ENCODE results near the gene HLF. TPM values are rescaled to one million over a fixed set of nuclear protein-coding genes. Genes with fewer than 3 reads are reported as not detected.

Gene HLF
- total RNA-seq, 1 experiment from 2014 or later = 1.3 TPM

DNA sequence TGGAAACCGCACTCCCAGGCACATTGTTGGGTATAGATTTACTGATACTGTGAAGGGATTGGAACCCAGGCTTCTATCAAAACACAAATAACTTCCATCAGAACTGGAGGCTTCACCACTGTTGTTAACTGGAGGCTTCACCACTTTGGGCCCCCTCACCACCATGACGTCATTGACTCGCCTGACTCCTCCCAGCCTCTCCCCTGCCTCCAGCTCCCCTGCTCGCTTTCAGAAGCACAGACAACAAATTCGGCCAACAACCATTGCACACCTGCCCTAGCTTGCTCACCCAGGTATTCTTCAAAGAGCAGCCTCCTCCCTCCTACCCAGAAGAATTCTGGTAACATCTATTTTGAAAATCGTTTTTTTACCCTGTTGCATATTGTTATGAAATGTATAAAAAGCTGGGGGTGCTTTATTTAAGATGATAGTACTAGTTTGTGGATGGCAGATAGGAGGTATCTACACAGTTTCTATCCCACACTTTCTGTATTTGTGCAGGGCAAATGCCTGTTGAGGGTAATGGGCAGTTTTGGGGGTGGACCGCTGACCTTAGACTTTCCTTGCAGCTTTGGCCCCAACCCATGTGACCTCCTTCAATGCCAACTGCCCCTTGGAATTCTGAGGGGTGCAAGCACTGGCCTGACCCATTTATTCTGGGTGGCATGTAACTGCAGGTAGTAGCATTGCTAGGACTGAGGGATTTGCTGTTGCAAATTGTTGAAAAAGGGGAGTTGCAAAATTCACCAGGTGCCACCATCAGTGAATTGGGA, 54.1 kb downstream of the HLF start:
- CTCF ChIA-PET = no interaction called here
- DNase-seq = no peak
- BruUV-seq (replicated peaks) = no TSS peak
- H3K27me3 Mint-ChIP-seq (ENCODE audit: unreplicated experiment) = no peaks in the 10 kb centered on the region
- H3K4me1 Mint-ChIP-seq (ENCODE audit: low read depth, unreplicated experiment) = no peaks in the 10 kb centered on the region
- no peak overlapping the region for H3K27ac Mint-ChIP-seq (ENCODE audit: unreplicated experiment)
- intact Hi-C loops (cut with micrococcal nuclease; ENCODE audit: unreplicated experiment) = no loop called here
- H3K4me3 Mint-ChIP-seq (ENCODE audit: low read depth, unreplicated experiment) = no peak overlapping the region
- H3K36me3 Mint-ChIP-seq (ENCODE audit: insufficient read depth, unreplicated experiment) = no peaks in the 10 kb centered on the region
- TF ChIP-seq, protein P1, sequence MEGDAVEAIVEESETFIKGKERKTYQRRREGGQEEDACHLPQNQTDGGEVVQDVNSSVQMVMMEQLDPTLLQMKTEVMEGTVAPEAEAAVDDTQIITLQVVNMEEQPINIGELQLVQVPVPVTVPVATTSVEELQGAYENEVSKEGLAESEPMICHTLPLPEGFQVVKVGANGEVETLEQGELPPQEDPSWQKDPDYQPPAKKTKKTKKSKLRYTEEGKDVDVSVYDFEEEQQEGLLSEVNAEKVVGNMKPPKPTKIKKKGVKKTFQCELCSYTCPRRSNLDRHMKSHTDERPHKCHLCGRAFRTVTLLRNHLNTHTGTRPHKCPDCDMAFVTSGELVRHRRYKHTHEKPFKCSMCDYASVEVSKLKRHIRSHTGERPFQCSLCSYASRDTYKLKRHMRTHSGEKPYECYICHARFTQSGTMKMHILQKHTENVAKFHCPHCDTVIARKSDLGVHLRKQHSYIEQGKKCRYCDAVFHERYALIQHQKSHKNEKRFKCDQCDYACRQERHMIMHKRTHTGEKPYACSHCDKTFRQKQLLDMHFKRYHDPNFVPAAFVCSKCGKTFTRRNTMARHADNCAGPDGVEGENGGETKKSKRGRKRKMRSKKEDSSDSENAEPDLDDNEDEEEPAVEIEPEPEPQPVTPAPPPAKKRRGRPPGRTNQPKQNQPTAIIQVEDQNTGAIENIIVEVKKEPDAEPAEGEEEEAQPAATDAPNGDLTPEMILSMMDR (IDR thresholded peaks at IDR 0.05; ENCODE audit: unreplicated experiment) = no peak
- H3K9me3 Mint-ChIP-seq (ENCODE audit: low read depth, unreplicated experiment) = no peaks in the 10 kb centered on the region

DNA sequence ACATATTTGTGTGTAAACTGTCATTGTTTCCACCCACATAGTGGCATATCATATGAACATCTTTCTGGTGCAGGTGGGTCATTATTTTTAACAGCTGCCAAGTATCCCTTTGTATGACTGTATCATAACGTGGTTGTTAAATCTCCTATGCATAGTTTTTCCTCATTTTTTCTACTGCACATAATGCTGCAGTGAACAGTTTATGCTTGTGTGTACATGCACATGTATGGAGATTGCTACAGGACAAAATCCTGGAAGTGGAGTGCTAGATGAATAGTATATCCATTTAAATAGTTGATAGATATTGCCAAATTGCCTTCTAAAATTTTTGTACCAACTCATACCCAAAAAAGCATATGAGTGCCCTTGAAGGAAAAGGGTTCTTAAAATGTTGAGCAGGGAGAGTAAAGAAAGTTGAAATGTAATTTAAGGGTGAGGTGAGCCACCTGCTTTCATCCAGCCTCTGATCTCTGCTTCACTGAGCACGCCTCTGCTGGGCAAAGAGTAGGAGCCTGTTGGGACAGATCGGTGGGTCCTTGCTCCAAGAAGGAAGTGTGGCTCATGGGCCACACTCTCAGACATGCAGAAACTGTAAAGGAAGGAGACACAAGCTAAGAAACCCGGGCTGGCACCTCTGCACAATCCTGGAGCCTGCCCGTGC, 55.3 kb downstream of the HLF start:
- no peaks in the 10 kb centered on the region for H3K4me1 Mint-ChIP-seq (ENCODE audit: low read depth, unreplicated experiment)
- BruUV-seq (replicated peaks) = no TSS peak
- TF ChIP-seq, protein P1 (IDR thresholded peaks at IDR 0.05; ENCODE audit: unreplicated experiment) = no peak

DNA sequence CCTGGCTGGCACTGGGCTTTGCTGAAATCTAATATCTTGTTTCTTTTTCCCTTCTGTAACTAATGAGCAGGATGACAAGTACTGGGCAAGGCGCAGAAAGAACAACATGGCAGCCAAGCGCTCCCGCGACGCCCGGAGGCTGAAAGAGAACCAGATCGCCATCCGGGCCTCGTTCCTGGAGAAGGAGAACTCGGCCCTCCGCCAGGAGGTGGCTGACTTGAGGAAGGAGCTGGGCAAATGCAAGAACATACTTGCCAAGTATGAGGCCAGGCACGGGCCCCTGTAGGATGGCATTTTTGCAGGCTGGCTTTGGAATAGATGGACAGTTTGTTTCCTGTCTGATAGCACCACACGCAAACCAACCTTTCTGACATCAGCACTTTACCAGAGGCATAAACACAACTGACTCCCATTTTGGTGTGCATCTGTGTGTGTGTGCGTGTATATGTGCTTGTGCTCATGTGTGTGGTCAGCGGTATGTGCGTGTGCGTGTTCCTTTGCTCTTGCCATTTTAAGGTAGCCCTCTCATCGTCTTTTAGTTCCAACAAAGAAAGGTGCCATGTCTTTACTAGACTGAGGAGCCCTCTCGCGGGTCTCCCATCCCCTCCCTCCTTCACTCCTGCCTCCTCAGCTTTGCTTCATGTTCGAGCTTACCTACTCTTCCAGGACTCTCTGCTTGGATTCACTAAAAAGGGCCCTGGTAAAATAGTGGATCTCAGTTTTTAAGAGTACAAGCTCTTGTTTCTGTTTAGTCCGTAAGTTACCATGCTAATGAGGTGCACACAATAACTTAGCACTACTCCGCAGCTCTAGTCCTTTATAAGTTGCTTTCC, 56.0 kb downstream of the HLF start:
- Mint-ChIP-seq H3K27ac (ENCODE audit: unreplicated experiment) (no peak overlapping the region), H3K36me3 (ENCODE audit: insufficient read depth, unreplicated experiment) (no peaks in the 10 kb centered on the region), H3K9me3 (ENCODE audit: low read depth, unreplicated experiment) (no peaks in the 10 kb centered on the region), H3K27me3 (ENCODE audit: unreplicated experiment) (no peaks in the 10 kb centered on the region), H3K4me3 (ENCODE audit: low read depth, unreplicated experiment) (no peak overlapping the region), H3K4me1 (ENCODE audit: low read depth, unreplicated experiment) (no peaks in the 10 kb centered on the region)
- no peak for DNase-seq
- CTCF ChIA-PET = no interaction called here
- TF ChIP-seq, protein P1 (IDR thresholded peaks at IDR 0.05; ENCODE audit: unreplicated experiment) = no peak
- BruUV-seq (replicated peaks) = no TSS peak
- intact Hi-C loops (cut with micrococcal nuclease; ENCODE audit: unreplicated experiment) = no loop called here

More for the DNA sequence above, 55.3 kb downstream of the HLF start:
- intact Hi-C loops (cut with micrococcal nuclease; ENCODE audit: unreplicated experiment) = no loop called here
- Mint-ChIP-seq H3K36me3 (ENCODE audit: insufficient read depth, unreplicated experiment) (no peaks in the 10 kb centered on the region), H3K27ac (ENCODE audit: unreplicated experiment) (no peak overlapping the region), H3K9me3 (ENCODE audit: low read depth, unreplicated experiment) (no peaks in the 10 kb centered on the region), H3K4me3 (ENCODE audit: low read depth, unreplicated experiment) (no peak overlapping the region), H3K27me3 (ENCODE audit: unreplicated experiment) (no peaks in the 10 kb centered on the region)
- CTCF ChIA-PET = no interaction called here
- DNase-seq = no peak

DNA sequence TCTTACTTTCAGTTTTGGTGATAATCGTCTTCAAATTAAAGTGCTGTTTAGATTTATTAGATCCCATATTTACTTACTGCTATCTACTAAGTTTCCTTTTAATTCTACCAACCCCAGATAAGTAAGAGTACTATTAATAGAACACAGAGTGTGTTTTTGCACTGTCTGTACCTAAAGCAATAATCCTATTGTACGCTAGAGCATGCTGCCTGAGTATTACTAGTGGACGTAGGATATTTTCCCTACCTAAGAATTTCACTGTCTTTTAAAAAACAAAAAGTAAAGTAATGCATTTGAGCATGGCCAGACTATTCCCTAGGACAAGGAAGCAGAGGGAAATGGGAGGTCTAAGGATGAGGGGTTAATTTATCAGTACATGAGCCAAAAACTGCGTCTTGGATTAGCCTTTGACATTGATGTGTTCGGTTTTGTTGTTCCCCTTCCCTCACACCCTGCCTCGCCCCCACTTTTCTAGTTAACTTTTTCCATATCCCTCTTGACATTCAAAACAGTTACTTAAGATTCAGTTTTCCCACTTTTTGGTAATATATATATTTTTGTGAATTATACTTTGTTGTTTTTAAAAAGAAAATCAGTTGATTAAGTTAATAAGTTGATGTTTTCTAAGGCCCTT, 56.8 kb downstream of the HLF start:
- no TSS peak for BruUV-seq (replicated peaks)
- Mint-ChIP-seq H3K27me3 (ENCODE audit: unreplicated experiment) (no peaks in the 10 kb centered on the region), H3K4me1 (ENCODE audit: low read depth, unreplicated experiment) (no peaks in the 10 kb centered on the region), H3K9me3 (ENCODE audit: low read depth, unreplicated experiment) (no peaks in the 10 kb centered on the region), H3K4me3 (ENCODE audit: low read depth, unreplicated experiment) (no peak overlapping the region), H3K27ac (ENCODE audit: unreplicated experiment) (no peak overlapping the region), H3K36me3 (ENCODE audit: insufficient read depth, unreplicated experiment) (no peaks in the 10 kb centered on the region)
- TF ChIP-seq, protein P1 (IDR thresholded peaks at IDR 0.05; ENCODE audit: unreplicated experiment) = no peak
- CTCF ChIA-PET = no interaction called here
- intact Hi-C loops (cut with micrococcal nuclease; ENCODE audit: unreplicated experiment) = no loop called here
- no peak for DNase-seq
